ENCODE results near the gene AGAP1. TPM values are rescaled to one million over a fixed set of nuclear protein-coding genes. Genes with fewer than 3 reads are reported as not detected.

The AGAP1 gene
- total RNA-seq, 1 donor, result 1.1 TPM

- no peak for DNase-seq (ENCODE audit: low read depth in 2 of 3, low spot score in 2 of 3)
These were observed 401.0 kb downstream of the AGAP1 start for GRCh38 chr2:235894839-235895238.

DNA sequence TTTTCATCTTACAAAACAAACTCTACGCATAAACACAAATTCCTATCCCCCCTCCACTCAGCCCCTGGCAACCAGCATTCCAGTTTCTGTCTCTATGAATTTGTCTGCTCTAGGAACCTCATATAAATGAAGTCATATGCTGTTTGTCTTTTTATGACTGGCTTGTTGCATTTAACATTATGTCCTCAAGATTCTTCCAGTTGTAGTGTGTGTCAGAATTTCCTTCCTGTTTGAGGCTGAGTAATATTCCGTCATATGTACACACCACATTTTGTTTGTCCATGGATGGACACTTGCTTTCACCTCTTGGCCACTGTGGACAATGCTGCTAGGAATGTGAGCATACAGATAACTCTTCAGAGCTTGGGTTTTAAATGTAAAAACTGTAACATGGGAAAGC, 402.2 kb downstream of the AGAP1 start:
- DNase-seq (ENCODE audit: low read depth in 2 of 3, low spot score in 2 of 3), result no peak

DNA sequence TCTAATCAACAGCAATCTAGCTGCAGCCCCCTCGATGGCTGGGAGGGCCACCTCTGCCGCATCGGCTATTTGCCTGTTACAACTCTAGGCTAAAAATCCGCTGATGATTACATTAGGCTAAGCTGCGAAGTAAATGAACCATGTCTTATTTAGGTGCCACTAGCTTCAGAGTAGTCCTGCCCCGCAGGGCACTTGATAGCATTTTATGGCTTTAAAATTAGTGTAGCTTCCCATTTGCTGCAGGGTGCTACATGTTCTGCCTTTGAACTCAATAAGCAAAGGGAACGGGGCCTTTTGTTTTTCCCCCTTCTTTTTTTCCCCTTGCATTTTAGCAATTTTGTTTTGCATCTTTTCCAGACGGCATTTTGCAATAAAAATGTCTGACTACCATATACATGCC, 404.1 kb downstream of the AGAP1 start:
- no peak for DNase-seq (ENCODE audit: low read depth in 2 of 3, low spot score in 2 of 3)

- DNase-seq (ENCODE audit: low read depth in 2 of 3, low spot score in 2 of 3), result no peak
These were observed 404.9 kb downstream of the AGAP1 start for GRCh38 chr2:235898766-235899165.

DNA sequence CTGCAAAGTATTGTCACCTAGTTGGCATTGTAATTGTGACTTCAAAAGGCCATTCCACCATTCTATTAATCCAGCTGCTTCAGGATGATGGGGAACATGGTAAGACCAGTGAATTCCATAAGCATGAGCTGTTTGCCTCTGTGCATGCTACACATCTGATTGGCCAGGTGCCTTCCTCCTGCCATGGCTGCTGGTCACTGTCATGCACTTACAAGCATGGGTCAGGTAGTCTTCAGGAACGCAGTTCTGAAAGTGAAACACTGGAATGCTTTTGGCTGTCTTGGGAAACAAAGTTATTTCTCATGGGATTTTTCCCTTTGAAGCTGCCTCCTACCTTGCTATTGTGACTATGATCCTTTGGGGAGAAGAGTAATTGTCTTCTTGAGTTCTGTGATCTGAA, 406.8 kb downstream of the AGAP1 start:
- DNase-seq (ENCODE audit: low read depth in 2 of 3, low spot score in 2 of 3), result no peak

DNA sequence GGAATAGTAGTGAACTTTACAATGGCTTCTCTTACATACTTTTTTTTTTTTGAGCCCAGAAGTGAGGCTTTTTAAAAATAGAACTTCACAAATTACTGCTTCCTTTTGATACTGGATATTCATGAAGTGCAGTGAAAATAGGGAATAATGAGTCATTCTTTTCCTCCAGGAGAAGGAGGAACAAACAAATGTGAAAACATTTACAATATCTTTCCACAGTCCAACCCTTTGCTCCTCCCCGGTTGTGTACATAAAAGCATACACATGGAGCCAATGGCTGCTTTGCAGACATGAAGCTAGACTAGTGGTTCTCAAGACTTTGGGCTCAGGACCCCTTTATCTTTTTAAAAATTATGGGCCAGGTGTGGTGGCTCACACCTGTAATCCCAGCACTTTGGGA, 407.4 kb downstream of the AGAP1 start:
- DNase-seq (ENCODE audit: low read depth in 2 of 3, low spot score in 2 of 3), result no peak

DNA sequence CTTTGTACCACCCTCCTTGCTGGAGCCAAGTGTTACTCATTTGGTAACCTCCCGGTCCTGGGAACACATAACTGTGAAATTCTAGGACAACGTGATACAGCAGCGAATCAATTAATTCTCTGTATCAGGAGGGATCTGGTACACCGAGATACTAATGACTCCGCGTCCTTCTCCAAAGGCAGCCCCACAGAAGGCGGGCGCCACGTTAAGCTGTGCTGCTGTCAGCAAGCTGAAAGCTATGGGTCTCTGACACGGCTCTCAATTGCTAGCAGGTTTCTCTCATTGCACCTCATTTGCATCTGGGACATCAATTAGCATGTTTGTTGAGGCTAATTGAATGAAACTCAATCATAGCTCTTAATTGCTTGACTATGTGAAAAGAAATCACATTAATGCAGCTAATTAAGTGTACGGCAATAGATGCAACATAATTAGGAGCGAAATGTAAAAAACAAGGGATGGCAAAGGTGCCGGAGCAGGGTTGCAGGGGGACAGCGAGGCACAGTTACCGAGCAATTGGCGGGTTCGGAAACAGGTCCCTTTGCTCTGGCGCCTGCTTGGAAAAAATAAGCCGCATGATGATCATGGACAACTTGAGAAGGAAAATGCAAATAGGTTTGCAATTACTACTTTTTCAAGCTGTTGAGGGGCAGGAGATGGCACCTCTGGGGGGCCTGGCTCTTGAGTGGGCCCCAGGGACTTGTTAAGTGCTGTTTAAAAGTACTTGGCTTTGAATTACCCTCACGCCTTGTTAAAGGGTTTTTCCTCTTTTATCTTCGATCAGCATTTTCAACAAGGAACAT, 410.1 kb downstream of the AGAP1 start:
- DNase-seq (ENCODE audit: low read depth in 2 of 3, low spot score in 2 of 3), result no peak

DNA sequence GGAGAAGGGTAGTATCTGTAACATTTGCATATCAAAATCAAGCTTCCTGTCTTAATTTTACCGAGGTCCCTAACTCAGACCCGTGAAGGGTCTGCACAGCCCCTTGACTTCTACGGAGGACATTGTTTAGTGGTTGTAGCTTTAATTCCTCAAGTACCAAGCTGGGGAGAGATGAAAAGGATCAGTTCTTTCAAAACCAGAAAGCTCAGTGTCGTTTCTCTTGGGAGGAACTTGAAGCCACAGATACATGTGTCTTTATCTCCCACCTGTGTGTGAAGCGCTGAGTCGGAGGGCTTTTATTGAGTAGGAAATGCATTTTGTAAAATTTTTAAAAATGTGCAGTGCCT, 410.7 kb downstream of the AGAP1 start:
- DNase-seq (ENCODE audit: low read depth in 2 of 3, low spot score in 2 of 3), result no peak

- DNase-seq (ENCODE audit: low read depth in 2 of 3, low spot score in 2 of 3), result no peak
These were observed 415.0 kb downstream of the AGAP1 start for GRCh38 chr2:235908826-235909225.

DNA sequence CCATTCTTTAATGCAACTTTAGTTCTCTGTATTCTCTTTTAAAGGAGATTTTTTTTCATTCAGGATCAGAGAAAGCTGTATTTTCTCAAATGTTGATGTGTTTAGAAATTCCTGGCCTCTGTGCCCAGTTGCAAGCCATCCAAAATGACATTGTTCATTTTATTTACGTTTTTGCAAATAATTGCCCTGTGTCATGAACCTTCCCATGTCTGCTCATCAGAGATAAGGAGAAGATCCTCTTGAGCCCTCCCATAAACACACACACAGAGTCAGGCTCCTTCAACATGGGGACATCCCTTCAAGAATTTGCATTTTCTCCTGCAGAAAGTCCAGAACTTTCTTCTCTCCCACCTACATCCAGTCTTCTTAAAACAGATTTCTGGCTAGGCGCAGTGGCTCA, 415.5 kb downstream of the AGAP1 start:
- DNase-seq (ENCODE audit: low read depth in 2 of 3, low spot score in 2 of 3), result no peak

DNA sequence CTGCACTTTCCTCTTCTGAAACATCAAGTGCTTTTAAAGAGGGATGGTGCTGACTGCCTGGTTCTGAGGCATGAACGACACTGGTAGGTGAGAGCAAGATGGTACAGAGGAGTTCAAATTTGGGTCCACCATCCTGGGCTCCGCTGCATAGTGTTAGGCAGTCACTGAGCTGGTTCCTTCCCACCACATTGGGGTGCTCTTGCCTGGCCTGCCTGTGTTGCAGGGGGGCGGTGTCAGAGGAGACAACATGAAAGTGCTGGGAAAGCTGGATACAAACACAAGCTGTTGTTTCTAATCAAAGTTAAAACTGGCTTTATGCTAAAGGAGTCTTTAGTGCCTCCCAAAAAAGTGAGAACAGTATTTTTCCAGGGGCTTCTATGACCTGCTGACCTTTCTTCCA, 416.2 kb downstream of the AGAP1 start:
- no peak for DNase-seq (ENCODE audit: low read depth in 2 of 3, low spot score in 2 of 3)

DNA sequence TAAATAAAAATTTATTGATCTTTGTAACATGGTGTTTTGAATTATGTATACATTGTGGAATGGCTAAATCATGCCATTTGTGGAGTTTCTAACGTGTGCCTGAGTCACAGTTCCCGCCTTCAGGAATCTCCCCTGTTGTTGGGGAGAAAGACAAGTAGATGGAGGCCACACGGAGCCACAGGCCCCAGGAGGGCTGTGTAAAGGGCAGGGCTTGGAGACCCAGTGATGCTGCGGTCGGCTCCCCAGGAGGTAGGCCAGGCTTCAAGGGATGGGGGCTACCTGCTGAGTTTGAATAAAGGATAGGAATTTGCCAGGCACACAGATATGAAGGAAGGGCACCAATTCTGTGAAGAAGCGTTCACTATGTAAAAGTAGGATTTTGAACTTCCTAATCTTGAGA, 417.3 kb downstream of the AGAP1 start:
- no peak for DNase-seq (ENCODE audit: low read depth in 2 of 3, low spot score in 2 of 3)

- DNase-seq (ENCODE audit: low read depth in 2 of 3, low spot score in 2 of 3), result no peak
These were observed 417.9 kb downstream of the AGAP1 start for GRCh38 chr2:235911633-235912233.

- DNase-seq (ENCODE audit: low read depth in 2 of 3, low spot score in 2 of 3), result no peak
These were observed 420.9 kb downstream of the AGAP1 start for GRCh38 chr2:235914756-235915155.

DNA sequence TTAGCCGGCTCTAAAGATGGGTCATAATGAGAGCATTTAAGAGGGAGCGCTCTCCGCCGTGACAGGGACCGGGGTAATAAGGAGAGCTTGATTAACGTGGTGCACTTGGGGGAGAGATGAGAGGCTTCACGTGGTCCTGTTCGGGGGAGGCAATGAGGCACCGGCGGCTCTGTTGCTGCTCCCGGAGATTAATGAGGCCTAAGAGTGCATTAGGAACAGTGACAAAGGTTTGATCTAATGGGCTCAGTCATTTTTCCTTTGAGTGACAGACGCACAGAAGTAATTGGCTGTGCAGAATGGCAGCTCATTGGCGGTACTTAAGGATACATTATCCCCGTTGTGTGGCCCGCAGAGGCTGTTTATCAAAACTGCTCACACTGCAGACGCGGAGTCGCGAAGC, 423.7 kb downstream of the AGAP1 start:
- DNase-seq (ENCODE audit: low read depth in 2 of 3, low spot score in 2 of 3), result no peak

DNA sequence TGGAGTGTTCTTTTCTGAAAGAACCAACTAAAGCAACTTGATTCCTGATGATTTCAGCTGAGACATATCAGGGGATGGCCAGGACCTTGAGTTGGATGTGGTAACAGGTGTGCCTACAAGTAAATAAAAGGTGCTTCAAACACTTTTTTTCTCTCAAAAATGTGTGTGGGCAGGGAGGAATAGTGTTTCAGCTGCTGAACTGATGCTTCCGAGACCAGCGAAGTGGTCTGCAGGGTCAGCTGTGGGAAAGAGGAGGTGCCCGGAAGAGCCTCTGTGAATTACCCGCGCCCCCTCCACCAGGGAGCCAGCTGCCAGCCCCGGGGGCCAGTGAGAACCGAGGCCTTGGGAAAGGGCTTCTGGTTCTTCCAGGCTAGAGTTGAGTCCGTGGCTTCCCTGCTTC, 425.0 kb downstream of the AGAP1 start:
- DNase-seq (ENCODE audit: low read depth in 2 of 3, low spot score in 2 of 3), result no peak

GRCh38 chr2:235920216-235920865, 426.5 kb downstream of the AGAP1 start:
- no peak for DNase-seq (ENCODE audit: low read depth in 2 of 3, low spot score in 2 of 3)

GRCh38 chr2:235921508-235922191, 427.8 kb downstream of the AGAP1 start:
- DNase-seq (ENCODE audit: low read depth in 2 of 3, low spot score in 2 of 3), result no peak

DNA sequence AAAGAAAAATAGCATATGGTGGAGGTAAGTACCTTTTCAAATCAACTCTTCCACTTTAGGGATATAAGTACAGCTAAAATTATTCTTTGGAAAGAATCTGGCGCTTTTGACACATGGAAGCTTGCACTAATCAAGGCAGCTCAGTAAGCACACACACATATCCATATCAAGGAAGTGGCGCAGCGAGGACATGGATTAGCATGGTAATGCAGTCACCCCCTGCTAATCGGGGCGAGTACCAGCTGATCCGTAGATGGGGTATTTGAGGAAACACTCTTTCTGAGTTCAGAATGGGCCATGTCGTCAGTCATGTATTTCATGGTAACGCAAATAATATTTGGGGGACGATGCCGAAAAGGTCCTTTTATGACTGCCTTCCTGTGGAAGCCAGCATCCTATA, 429.0 kb downstream of the AGAP1 start:
- DNase-seq (ENCODE audit: low read depth in 2 of 3, low spot score in 2 of 3), result no peak

DNA sequence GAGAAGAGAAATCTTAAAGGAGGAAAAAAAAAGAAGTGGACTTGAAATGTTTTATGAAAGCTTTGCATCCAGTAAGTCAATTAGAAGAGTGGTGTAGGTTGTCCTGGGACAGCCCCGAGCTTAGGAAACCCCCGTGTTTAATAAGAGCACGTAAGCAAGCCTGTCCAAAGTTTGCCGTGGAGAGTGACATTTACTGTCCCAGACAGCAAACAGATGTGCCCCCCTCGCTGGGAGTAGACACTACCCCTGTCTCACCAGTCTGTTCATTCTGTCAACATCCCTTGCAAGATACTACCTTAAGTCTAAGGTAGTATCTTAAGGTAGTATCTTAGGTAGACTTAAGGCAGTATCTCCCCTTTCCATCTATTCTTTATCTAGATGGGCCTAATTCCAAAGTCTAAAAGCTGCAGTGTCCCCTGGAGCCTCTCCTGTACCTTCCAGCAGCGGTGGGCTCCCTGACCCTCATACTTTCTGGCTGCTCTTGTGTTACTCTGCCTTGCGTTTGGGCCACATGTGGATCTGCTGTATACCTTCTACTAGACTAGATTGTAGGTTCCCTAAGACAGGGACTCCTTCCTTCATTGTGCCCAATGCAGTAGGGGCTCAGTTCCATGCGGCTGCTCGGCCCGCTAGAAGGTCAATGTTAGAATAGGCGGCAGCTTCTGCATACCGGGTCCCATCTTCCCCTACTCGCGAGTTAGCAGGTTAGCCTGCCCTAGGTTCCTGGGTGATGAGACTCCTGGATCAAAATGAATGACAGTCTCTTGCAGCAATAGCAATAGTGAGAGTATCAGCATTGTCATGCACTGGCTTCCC, 430.2 kb downstream of the AGAP1 start:
- DNase-seq (ENCODE audit: low read depth in 2 of 3, low spot score in 2 of 3), result no peak

- no peak for DNase-seq (ENCODE audit: low read depth in 2 of 3, low spot score in 2 of 3)
These were observed 430.8 kb downstream of the AGAP1 start for GRCh38 chr2:235924675-235925063.
